Activated T-helper 1 cell treated with Interleukin-2 at 50 U/mL for 16 hours (primary cell): ENCODE results near the gene ANKRD31.

Experiments
- DNase-seq: peaks from one replicate; pipeline ENCODE4 v3.0.0-alpha.2; 2020; ENCODE audit warnings: low read depth

ANKRD31 gene

DNA sequence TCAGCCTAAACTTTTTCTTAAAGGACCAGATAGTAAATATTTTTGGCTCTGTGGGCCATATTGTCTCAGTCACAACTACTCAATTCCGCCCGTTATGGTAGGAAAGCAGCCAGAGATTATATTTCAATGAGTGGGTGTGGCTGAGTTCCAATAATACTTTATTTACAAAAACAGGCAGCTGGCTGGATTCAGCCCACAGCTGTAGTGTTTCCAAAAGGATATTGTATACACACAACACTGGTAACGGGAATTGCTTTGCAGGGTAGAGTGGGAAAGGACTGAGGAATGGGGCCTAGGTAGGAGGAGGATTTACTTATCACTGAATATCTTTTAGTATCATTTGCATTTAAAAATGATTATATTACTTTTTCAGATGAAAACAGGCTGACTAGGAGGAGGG lies 205.3 kb downstream of the ANKRD31 start:
- DNase-seq, result no peak

GRCh38 chr5:75028090-75028489 lies 208.6 kb downstream of the ANKRD31 start:
- DNase-seq, result no peak

DNA sequence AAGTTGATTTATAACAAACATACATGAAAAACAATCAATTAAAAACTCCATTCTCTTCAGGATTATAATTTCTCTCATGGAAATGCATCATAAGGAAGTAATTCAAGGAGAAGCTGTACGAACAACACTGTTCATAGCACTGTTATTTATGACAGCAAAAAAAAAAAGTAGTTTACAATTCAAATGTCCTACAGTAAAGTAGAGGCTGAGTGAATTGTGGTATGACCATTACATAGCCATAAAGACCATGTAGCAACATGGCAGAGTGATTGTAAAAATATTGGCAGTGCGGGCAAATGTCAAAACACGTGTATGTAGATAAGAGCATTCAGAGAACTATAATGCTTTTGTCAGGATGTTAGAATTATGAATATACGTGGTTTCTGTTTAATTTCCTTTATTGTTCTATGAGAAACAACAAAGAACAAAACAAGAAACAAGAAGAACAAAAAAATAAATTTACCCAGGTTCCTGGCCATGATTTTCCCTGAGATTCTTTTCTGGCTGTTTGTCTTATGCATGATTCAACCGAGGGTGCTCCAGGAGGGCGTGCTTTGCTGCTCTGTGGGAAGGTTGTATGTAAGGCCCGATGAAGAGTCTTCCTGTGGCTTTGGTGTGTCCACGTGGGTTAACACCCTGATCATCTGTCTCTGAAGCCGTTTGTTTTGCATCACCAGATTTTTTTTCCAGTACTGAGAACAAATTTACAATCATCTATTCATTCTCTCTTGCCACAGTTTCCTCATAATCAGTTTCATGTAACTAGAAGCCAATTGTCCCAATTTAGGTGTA lies 213.1 kb downstream of the ANKRD31 start:
- no peak for DNase-seq

DNA sequence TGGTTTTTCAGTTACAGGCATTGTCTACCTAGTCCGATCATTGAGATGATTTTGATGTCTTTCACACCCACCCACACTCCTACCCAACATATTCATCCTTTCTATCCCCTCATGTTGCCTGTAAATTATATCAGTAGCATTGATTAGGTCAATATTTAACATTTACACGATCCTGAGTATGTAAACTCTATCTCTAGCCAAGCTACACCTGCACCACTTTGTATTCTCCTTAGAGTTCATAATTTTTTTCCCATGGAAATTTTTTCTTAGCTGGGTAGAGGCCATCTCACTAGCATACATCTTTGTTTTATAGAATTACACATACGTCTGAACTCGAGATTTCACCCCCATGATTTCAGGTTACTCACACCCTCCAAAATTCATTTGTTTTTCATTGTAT lies 214.9 kb downstream of the ANKRD31 start:
- no peak for DNase-seq

GRCh38 chr5:75021219-75021618 lies 215.5 kb downstream of the ANKRD31 start:
- DNase-seq, result no peak

GRCh38 chr5:75020016-75020656 lies 216.5 kb downstream of the ANKRD31 start:
- no peak for DNase-seq

DNA sequence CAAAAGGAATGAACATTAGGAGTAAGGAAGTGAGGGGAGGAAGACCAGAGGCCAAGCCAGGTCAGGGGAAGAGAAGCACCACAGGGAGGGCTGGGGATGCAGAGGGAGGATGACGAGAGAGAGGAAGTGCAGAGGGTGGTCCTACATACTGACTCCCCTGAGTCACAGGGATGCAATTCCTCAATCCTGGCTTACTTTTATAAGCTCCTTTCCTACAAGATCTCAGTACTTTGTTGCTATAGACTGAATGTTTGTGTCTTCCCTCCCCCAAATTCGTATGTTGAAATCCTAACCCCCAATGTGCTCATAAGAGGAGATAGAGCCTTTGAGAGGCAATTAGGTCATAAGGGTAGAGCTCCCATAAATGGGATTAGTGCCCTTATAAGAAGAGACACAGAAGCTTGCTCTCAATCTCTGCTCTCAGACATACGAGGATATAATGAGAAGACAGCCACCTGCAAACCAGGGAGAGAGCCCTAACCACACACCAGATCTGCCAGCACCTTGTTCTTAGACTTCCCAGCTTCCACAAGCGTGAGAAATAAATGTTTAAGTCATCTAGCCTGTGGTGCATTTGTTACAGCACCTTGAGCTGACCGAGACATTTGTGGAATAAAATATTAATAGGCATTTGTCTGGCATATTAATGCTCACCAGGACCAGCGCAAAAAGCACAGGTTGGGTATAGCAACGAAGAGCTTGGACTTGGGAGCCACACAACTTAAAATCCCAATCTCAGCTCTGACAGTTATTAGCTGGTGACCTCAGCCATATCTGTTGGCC lies 217.7 kb downstream of the ANKRD31 start:
- no peak for DNase-seq
